ENCODE data around the gene FHOD3.

DNA sequence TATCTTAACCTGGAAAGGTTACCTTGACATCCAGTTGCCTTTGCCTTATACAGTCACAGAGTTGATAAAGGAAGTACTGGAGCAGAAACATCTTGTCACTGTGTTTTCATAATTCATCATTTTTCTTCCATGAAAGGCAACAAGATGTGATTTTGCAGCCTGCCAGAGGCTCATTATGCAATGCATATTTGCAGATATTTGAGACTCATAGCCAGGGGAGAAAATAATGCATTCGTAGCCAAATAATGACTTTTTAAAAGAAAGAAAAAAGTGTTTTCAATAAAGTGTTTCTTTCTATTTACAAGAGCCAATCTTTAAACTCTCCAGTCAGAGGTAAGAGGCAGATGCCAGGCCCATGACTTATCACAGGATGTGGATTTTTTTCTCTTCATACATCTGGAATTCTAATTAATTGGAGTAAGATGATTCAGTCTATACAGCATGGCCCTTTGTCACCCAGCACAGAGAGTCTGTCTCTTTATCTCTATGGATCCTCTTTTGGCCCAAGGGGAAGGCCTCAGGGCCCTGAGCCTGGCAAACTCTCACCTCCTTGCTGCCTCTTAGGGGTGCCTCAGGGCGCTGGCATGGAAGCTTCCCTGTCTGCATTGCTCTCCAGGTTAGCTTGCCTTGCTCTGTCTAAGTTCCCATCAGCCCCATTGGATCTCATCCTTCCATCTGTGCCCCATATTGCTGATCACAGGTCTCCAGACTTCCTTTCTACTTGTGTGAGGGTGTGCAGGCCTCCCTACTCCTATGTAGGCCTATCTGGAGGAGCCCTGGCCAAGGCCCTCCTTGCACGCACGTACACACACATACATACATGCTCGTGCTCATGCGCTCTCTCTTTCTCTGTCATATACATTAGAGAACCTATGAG is 283.6 kb downstream of the FHOD3 start:
- TF ChIP-seq, protein P1, sequence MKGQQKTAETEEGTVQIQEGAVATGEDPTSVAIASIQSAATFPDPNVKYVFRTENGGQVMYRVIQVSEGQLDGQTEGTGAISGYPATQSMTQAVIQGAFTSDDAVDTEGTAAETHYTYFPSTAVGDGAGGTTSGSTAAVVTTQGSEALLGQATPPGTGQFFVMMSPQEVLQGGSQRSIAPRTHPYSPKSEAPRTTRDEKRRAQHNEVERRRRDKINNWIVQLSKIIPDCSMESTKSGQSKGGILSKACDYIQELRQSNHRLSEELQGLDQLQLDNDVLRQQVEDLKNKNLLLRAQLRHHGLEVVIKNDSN (IDR thresholded peaks at IDR 0.05) = no peak
- TF ChIP-seq YY1 (IDR thresholded peaks at IDR 0.05; ENCODE audit: low read depth) (no peak), RAD21 (IDR thresholded peaks at IDR 0.05; ENCODE audit: low read depth) (no peak), TEAD4 (IDR thresholded peaks at IDR 0.05) (no peak), EP300 (IDR thresholded peaks at IDR 0.05; ENCODE audit: borderline replicate concordance) (no peak), CEBPB (IDR thresholded peaks at IDR 0.05) (no peak), TAF1 (IDR thresholded peaks at IDR 0.05; ENCODE audit: low read depth) (no peak), EGR1 (IDR thresholded peaks at IDR 0.05) (no peak), FOXM1 (IDR thresholded peaks at IDR 0.05; ENCODE audit: borderline replicate concordance, low read depth) (no peak), CREB1 (IDR thresholded peaks at IDR 0.05; ENCODE audit: low read depth) (no peak), ZBTB7A (IDR thresholded peaks at IDR 0.05; ENCODE audit: low read depth) (no peak)
- TF ChIP-seq, protein P2, sequence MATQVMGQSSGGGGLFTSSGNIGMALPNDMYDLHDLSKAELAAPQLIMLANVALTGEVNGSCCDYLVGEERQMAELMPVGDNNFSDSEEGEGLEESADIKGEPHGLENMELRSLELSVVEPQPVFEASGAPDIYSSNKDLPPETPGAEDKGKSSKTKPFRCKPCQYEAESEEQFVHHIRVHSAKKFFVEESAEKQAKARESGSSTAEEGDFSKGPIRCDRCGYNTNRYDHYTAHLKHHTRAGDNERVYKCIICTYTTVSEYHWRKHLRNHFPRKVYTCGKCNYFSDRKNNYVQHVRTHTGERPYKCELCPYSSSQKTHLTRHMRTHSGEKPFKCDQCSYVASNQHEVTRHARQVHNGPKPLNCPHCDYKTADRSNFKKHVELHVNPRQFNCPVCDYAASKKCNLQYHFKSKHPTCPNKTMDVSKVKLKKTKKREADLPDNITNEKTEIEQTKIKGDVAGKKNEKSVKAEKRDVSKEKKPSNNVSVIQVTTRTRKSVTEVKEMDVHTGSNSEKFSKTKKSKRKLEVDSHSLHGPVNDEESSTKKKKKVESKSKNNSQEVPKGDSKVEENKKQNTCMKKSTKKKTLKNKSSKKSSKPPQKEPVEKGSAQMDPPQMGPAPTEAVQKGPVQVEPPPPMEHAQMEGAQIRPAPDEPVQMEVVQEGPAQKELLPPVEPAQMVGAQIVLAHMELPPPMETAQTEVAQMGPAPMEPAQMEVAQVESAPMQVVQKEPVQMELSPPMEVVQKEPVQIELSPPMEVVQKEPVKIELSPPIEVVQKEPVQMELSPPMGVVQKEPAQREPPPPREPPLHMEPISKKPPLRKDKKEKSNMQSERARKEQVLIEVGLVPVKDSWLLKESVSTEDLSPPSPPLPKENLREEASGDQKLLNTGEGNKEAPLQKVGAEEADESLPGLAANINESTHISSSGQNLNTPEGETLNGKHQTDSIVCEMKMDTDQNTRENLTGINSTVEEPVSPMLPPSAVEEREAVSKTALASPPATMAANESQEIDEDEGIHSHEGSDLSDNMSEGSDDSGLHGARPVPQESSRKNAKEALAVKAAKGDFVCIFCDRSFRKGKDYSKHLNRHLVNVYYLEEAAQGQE (IDR thresholded peaks at IDR 0.05; ENCODE audit: low read depth) = no peak
- TF ChIP-seq, protein P3, sequence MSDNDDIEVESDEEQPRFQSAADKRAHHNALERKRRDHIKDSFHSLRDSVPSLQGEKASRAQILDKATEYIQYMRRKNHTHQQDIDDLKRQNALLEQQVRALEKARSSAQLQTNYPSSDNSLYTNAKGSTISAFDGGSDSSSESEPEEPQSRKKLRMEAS (IDR thresholded peaks at IDR 0.05) = no peak

All from Ishikawa (cell line).